H9 (cell line): ENCODE data around the gene ROR1. TPM values are rescaled to one million over a fixed set of nuclear protein-coding genes. Genes with fewer than 3 reads are reported as not detected.

Experiments used
- DNase-seq: peaks from one replicate; pipeline ENCODE4 v3.0.0-alpha.2; 2017
- H2AFZ ChIP-seq: one replicate; pipeline ENCODE4 v1.6.1; 2013; ENCODE audit warnings: mild to moderate bottlenecking, low read length, control low read depth, moderate library complexity
- H2AK5ac ChIP-seq: 2 replicates; pipeline ENCODE4 v1.6.1; 2013; ENCODE audit warnings: low read length, control low read depth, mixed read lengths; ENCODE audit not compliant: insufficient read length
- H2BK120ac ChIP-seq: one replicate; pipeline ENCODE4 v1.6.1; 2013; ENCODE audit warnings: low read depth, mild to moderate bottlenecking, low read length, control low read depth, inconsistent platforms; ENCODE audit not compliant: poor library complexity, severe bottlenecking
- H2BK12ac ChIP-seq: 2 replicates; pipeline ENCODE4 v1.6.1; 2013; ENCODE audit warnings: low read length, control low read depth, mixed read lengths, low read depth; ENCODE audit not compliant: insufficient read length
- H2BK15ac ChIP-seq: 2 replicates; pipeline ENCODE4 v1.6.1; 2013; ENCODE audit warnings: low read depth, low read length, control low read depth
- H2BK20ac ChIP-seq: one replicate; pipeline ENCODE4 v1.6.1; 2013; ENCODE audit warnings: low read depth, mild to moderate bottlenecking, low read length, control low read depth, inconsistent platforms; ENCODE audit not compliant: poor library complexity, severe bottlenecking
- H2BK5ac ChIP-seq: 2 replicates; pipeline ENCODE4 v1.6.1; 2013; ENCODE audit warnings: low read length, control low read depth, mixed read lengths; ENCODE audit not compliant: insufficient read length
- H3K14ac ChIP-seq: 2 replicates; pipeline ENCODE4 v1.6.1; 2013; ENCODE audit warnings: low read length, control low read depth; ENCODE audit not compliant: insufficient read depth
- H3K18ac ChIP-seq: 2 replicates; pipeline ENCODE4 v1.6.1; 2013; ENCODE audit warnings: low read depth, mild to moderate bottlenecking, mixed read lengths, low read length, control low read depth; ENCODE audit not compliant: insufficient read length
- H3K23ac ChIP-seq: 2 replicates; pipeline ENCODE4 v1.6.1; 2013; ENCODE audit warnings: low read length, control low read depth, mixed read lengths, low read depth; ENCODE audit not compliant: insufficient read length
- H3K23me2 ChIP-seq: 2 replicates; pipeline ENCODE4 v1.6.1; 2013; ENCODE audit warnings: low read depth, mild to moderate bottlenecking, mixed read lengths, low read length, control low read depth; ENCODE audit not compliant: insufficient read length, poor library complexity, severe bottlenecking
- H3K27ac ChIP-seq: 2 replicates; pipeline ENCODE4 v1.5.1; 2013; ENCODE audit warnings: low read length, control low read depth, mixed read lengths, low read depth; ENCODE audit not compliant: insufficient read length
- H3K27me3 ChIP-seq: 2 replicates; pipeline ENCODE4 v1.6.1; 2013; ENCODE audit warnings: low read length, control low read depth, inconsistent platforms; ENCODE audit not compliant: insufficient read depth
- H3K4ac ChIP-seq: 2 replicates; pipeline ENCODE4 v1.6.1; 2013; ENCODE audit warnings: low read depth, mild to moderate bottlenecking, control low read depth, inconsistent platforms, low read length, moderate library complexity
- H3K4me1 ChIP-seq: 2 replicates; pipeline ENCODE4 v1.6.1; 2013; ENCODE audit warnings: low read length, control low read depth, inconsistent platforms; ENCODE audit not compliant: insufficient read depth
- H3K4me2 ChIP-seq: 2 replicates; pipeline ENCODE4 v1.6.1; 2013; ENCODE audit warnings: low read length, control low read depth, mixed read lengths; ENCODE audit not compliant: insufficient read length, insufficient read depth
- H3K56ac ChIP-seq: 2 replicates; pipeline ENCODE4 v1.6.1; 2013; ENCODE audit warnings: low read depth, mild to moderate bottlenecking, mixed read lengths, low read length, control low read depth; ENCODE audit not compliant: insufficient read length
- H3K79me1 ChIP-seq: 2 replicates; pipeline ENCODE4 v1.6.1; 2013; ENCODE audit warnings: low read depth, mild to moderate bottlenecking, moderate library complexity, low read length, control low read depth, inconsistent platforms; ENCODE audit not compliant: insufficient read depth, poor library complexity, severe bottlenecking
- H3K79me2 ChIP-seq: 2 replicates; pipeline ENCODE4 v1.6.1; 2013; ENCODE audit warnings: low read length, control low read depth, inconsistent platforms; ENCODE audit not compliant: insufficient read depth
- H3K9ac ChIP-seq: 2 replicates; pipeline ENCODE4 v1.6.1; 2013; ENCODE audit warnings: low read length, control low read depth, mixed read lengths; ENCODE audit not compliant: insufficient read length; ENCODE audit errors: extremely low read depth
- H3K9me3 ChIP-seq: one replicate; pipeline ENCODE4 v1.6.1; 2013; ENCODE audit warnings: low read depth, low read length, inconsistent platforms; ENCODE audit not compliant: control insufficient read depth
- H3T11ph ChIP-seq: one replicate; pipeline ENCODE4 v1.6.1; 2013; ENCODE audit warnings: mild to moderate bottlenecking, low read length, control low read depth, inconsistent platforms
- H4K20me1 ChIP-seq: one replicate; pipeline ENCODE4 v1.6.1; 2013; ENCODE audit not compliant: control insufficient read depth, insufficient read length, insufficient read depth
- H4K5ac ChIP-seq: 2 replicates; pipeline ENCODE4 v1.6.1; 2013; ENCODE audit warnings: low read depth, mild to moderate bottlenecking, mixed read lengths, low read length, control low read depth; ENCODE audit not compliant: insufficient read length
- H4K8ac ChIP-seq: replicated peaks from 2 replicates; pipeline ENCODE4 v1.6.1; 2013; ENCODE audit warnings: low read length, control low read depth, mixed read lengths, low read depth; ENCODE audit not compliant: insufficient read length
- H4K91ac ChIP-seq: 2 replicates; pipeline ENCODE4 v1.6.1; 2013; ENCODE audit warnings: low read depth, mild to moderate bottlenecking, moderate library complexity, mixed read lengths, low read length, control low read depth; ENCODE audit not compliant: insufficient read length
- H3K27ac Mint-ChIP-seq, 3 experiments: 2 replicates in 2 of 3; 3 replicates in 1 of 3; pipeline ENCODE4 v1.8.0; 2020 to 2021; ENCODE audit warnings: mixed read lengths in 3 of 3, mild to moderate bottlenecking in 1 of 3, moderate library complexity in 1 of 3
- H3K27me3 Mint-ChIP-seq: 2 replicates; pipeline ENCODE4 v1.8.0; 2021; ENCODE audit warnings: low read depth, mild to moderate bottlenecking, moderate library complexity, mixed read lengths
- H3K36me3 Mint-ChIP-seq, 3 experiments: 2 replicates in 2 of 3; 3 replicates in 1 of 3; pipeline ENCODE4 v1.8.0; 2020 to 2021; ENCODE audit warnings: low read depth in 3 of 3, mixed read lengths in 3 of 3; ENCODE audit not compliant: insufficient read depth in 1 of 3
- H3K4me1 Mint-ChIP-seq, 2 experiments: 2 replicates each; pipeline ENCODE4 v1.8.0; 2020; ENCODE audit warnings: mixed read lengths in 2 of 2
- H3K4me3 Mint-ChIP-seq, 2 experiments: 2 replicates in 1 of 2; 3 replicates in 1 of 2; pipeline ENCODE4 v1.8.0; 2020 to 2021; ENCODE audit warnings: mild to moderate bottlenecking in 2 of 2, mixed read lengths in 2 of 2, moderate library complexity in 1 of 2
- H3K9me3 Mint-ChIP-seq, 2 experiments: 2 replicates in 1 of 2; 3 replicates in 1 of 2; pipeline ENCODE4 v1.8.0; 2020; ENCODE audit warnings: mild to moderate bottlenecking in 2 of 2, mixed read lengths in 2 of 2, moderate library complexity in 1 of 2
- CTCF ChIP-seq: fragments of 200-600 bp; sonication (generic); conservative IDR thresholded peaks from 3 replicates; pipeline ENCODE4 v1.8.0; 2021; ENCODE audit warnings: antibody characterized with exemption, mild to moderate bottlenecking
- WGBS: extraction: QIAGEN DNeasy Blood & Tissue Kit; methylation state at CpG from one replicate; pipeline ENCODE4 v1.1.7; 2013; ENCODE audit warnings: missing lambda C conversion rate, low lambda C conversion rate, mixed read lengths; ENCODE audit not compliant: insufficient read length; ENCODE audit errors: extremely low coverage; 5-methylcytosine and 5-hydroxymethylcytosine counted together
- total RNA-seq: library from RNA; stranded (reverse); gene quantifications from 2 replicates; pipeline ENCODE4 v1.2.1, GENCODE V29; 2021

ROR1 gene
- total RNA-seq, 1 experiment from 2014 or later: 75.9 TPM

DNA sequence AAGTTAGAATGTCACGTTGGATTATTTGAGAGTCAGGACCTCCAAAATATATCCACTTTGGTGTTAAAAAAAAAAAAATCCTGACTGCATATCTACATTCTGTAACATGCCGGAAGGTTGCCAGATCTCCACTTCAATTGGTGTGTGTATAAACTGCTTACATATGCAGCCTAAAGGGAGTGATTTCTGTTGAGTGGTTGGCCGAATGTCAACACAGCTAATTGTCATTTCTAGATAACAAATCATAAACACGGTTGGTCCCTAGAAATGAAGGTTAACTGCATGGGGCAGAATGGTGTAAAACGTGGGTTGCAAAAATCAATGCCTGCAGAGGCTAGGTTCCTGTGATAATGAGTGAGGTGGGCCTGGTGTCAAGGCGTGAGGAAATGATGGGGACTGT, 15.0 kb upstream of the ROR1 start:
- H3K4me1 ChIP-seq: no peaks in the 10 kb centered on the region
- H2AFZ ChIP-seq: no peak overlapping the region
- no peak for DNase-seq
- H3K23me2 ChIP-seq: no peaks in the 10 kb centered on the region
- H3K4me3 Mint-ChIP-seq: no peak overlapping the region
- H2BK20ac ChIP-seq: no peak overlapping the region
- no peak overlapping the region for H3K27ac ChIP-seq
- no peak overlapping the region for H3T11ph ChIP-seq
- no peak overlapping the region for H3K27ac Mint-ChIP-seq
- no peak overlapping the region for H4K5ac ChIP-seq
- no peaks in the 10 kb centered on the region for H4K20me1 ChIP-seq
- H4K8ac ChIP-seq: no peak overlapping the region
- H2BK15ac ChIP-seq: no peak overlapping the region
- no peak overlapping the region for H2BK12ac ChIP-seq
- no peak overlapping the region for H4K91ac ChIP-seq
- no peak for TF ChIP-seq CTCF
- H2BK120ac ChIP-seq: no peak overlapping the region
- no peak overlapping the region for H3K23ac ChIP-seq
- peaks cover 3 to 8% of the 10 kb centered on the region in 2 experiments; a peak in 3 of 4 replicates for H3K4me1 Mint-ChIP-seq
- no peak overlapping the region for H3K14ac ChIP-seq
- no peaks in the 10 kb centered on the region for H3K27me3 ChIP-seq
- no peak overlapping the region for H2BK5ac ChIP-seq
- no peaks in the 10 kb centered on the region for H3K9me3 Mint-ChIP-seq
- H3K4ac ChIP-seq: no peak overlapping the region
- no peak overlapping the region for H3K4me2 ChIP-seq
- H2AK5ac ChIP-seq: no peak overlapping the region
- H3K56ac ChIP-seq: no peak overlapping the region
- H3K79me1 ChIP-seq: no peaks in the 10 kb centered on the region
- no CpG with 5 or more reads among the region's 6 CpGs for WGBS
- no peaks in the 10 kb centered on the region for H3K9me3 ChIP-seq
- no peaks in the 10 kb centered on the region; a peak in 1 of 7 replicates for H3K36me3 Mint-ChIP-seq
- H3K27me3 Mint-ChIP-seq: no peaks in the 10 kb centered on the region; the same call in 1 of the 2 replicates
- no peak overlapping the region for H3K18ac ChIP-seq
- no peak overlapping the region for H3K9ac ChIP-seq
- H3K79me2 ChIP-seq: no peaks in the 10 kb centered on the region
